ENCODE data around the gene GAREM1.
"Not testable (repeated sequence)": the region's sequence is repeated elsewhere in the genome, so short reads cannot be mapped to it uniquely, and the experiment has no call there.

GAREM1 gene

GRCh38 chr18:32470714-32471633 lies at the start of gene GAREM1:
Gene GAREM1, minus strand, starts transcription at chr18:32470882. Its CDS starts 454 bp downstream, at chr18:32470428.
- DNase-seq (ENCODE audit: low read depth), result peak; percentile 48

- DNase-seq (ENCODE audit: low read depth), result no peak
These were observed 40.5 kb upstream of the GAREM1 start for GRCh38 chr18:32511147-32511546.

GRCh38 chr18:32509111-32509510 lies 38.4 kb upstream of the GAREM1 start:
- DNase-seq (ENCODE audit: low read depth), result no peak

GRCh38 chr18:32507093-32507492 lies 36.4 kb upstream of the GAREM1 start:
- DNase-seq (ENCODE audit: low read depth), result no peak

GRCh38 chr18:32502014-32502413 lies 31.3 kb upstream of the GAREM1 start:
- no peak for DNase-seq (ENCODE audit: low read depth)

- DNase-seq (ENCODE audit: low read depth), result not testable (repeated sequence)
These were observed 30.6 kb upstream of the GAREM1 start for GRCh38 chr18:32501242-32501641.

- DNase-seq (ENCODE audit: low read depth), result no peak
These were observed 12.3 kb upstream of the GAREM1 start for GRCh38 chr18:32483002-32483401.

- no peak for DNase-seq (ENCODE audit: low read depth)
These were observed 11.4 kb upstream of the GAREM1 start for GRCh38 chr18:32482117-32482516.

GRCh38 chr18:32480581-32480980 lies 9.9 kb upstream of the GAREM1 start:
- DNase-seq (ENCODE audit: low read depth), result no peak

GRCh38 chr18:32478807-32479206 lies 8.1 kb upstream of the GAREM1 start:
- no peak for DNase-seq (ENCODE audit: low read depth)

GRCh38 chr18:32478317-32478716 lies 7.6 kb upstream of the GAREM1 start:
- DNase-seq (ENCODE audit: low read depth), result no peak

- DNase-seq (ENCODE audit: low read depth), result no peak
These were observed 5.4 kb upstream of the GAREM1 start for GRCh38 chr18:32476106-32476505.

- not testable (repeated sequence) for DNase-seq (ENCODE audit: low read depth)
These were observed 4.4 kb upstream of the GAREM1 start for GRCh38 chr18:32475069-32475468.

- DNase-seq (ENCODE audit: low read depth), result no peak
These were observed 2.6 kb upstream of the GAREM1 start for GRCh38 chr18:32473325-32473724.

GRCh38 chr18:32472841-32473240 lies 2.2 kb upstream of the GAREM1 start:
- no peak for DNase-seq (ENCODE audit: low read depth)

- no peak for DNase-seq (ENCODE audit: low read depth)
These were observed 295 bp downstream of the GAREM1 start for GRCh38 chr18:32470460-32470713.

GRCh38 chr18:32469691-32470459 lies 807 bp downstream of the GAREM1 start:
- no peak for DNase-seq (ENCODE audit: low read depth)

GRCh38 chr18:32469190-32469651 lies 1.5 kb downstream of the GAREM1 start:
- DNase-seq (ENCODE audit: low read depth), result no peak

- no peak for DNase-seq (ENCODE audit: low read depth)
These were observed 2.4 kb downstream of the GAREM1 start for GRCh38 chr18:32468147-32468845.

GRCh38 chr18:32461709-32462272 lies 8.9 kb downstream of the GAREM1 start:
- no peak for DNase-seq (ENCODE audit: low read depth)

GRCh38 chr18:32460171-32460731 lies 10.4 kb downstream of the GAREM1 start:
- no peak for DNase-seq (ENCODE audit: low read depth)
